Measurements from ENCODE around the gene NTF3.

Gene NTF3

GRCh38 chr12:5487948-5488625 is 56.2 kb downstream of the NTF3 start:
- DNase-seq (ENCODE audit: low read depth in 1 of 2, low spot score in 1 of 2) = no peak
- in situ Hi-C loops (cut with HindIII; ENCODE audit: low pct_unique_long_range_greater_than_20kb, low sequenced_read_pairs) = no loop called here
- TF ChIP-seq JUND (IDR thresholded peaks at IDR 0.05; ENCODE audit: low read depth) = no peak

GRCh38 chr12:5488626-5488955 is 56.7 kb downstream of the NTF3 start:
- DNase-seq (ENCODE audit: low read depth in 1 of 2, low spot score in 1 of 2) = no peak
- in situ Hi-C loops (cut with HindIII; ENCODE audit: low pct_unique_long_range_greater_than_20kb, low sequenced_read_pairs) = no loop called here
- no peak for TF ChIP-seq JUND (IDR thresholded peaks at IDR 0.05; ENCODE audit: low read depth)

- in situ Hi-C loops (cut with HindIII; ENCODE audit: low pct_unique_long_range_greater_than_20kb, low sequenced_read_pairs) = no loop called here
Measured at GRCh38 chr12:5489017-5489416, 57.1 kb downstream of the NTF3 start.

GRCh38 chr12:5489760-5490406 is 58.0 kb downstream of the NTF3 start:
- no peak for DNase-seq (ENCODE audit: low read depth in 1 of 2, low spot score in 1 of 2)
- TF ChIP-seq JUND (IDR thresholded peaks at IDR 0.05; ENCODE audit: low read depth) = no peak
- in situ Hi-C loops (cut with HindIII; ENCODE audit: low pct_unique_long_range_greater_than_20kb, low sequenced_read_pairs) = no loop called here

More at GRCh38 chr12:5489017-5489416, 57.1 kb downstream of the NTF3 start:
- DNase-seq (ENCODE audit: low read depth in 1 of 2, low spot score in 1 of 2) = no peak
- no peak for TF ChIP-seq JUND (IDR thresholded peaks at IDR 0.05; ENCODE audit: low read depth)

GRCh38 chr12:5492562-5492961 is 60.7 kb downstream of the NTF3 start:
- in situ Hi-C loops (cut with HindIII; ENCODE audit: low pct_unique_long_range_greater_than_20kb, low sequenced_read_pairs) = no loop called here
- DNase-seq (ENCODE audit: low read depth in 1 of 2, low spot score in 1 of 2) = no peak
- no peak for TF ChIP-seq JUND (IDR thresholded peaks at IDR 0.05; ENCODE audit: low read depth)

- in situ Hi-C loops (cut with HindIII; ENCODE audit: low pct_unique_long_range_greater_than_20kb, low sequenced_read_pairs) = no loop called here
- DNase-seq (ENCODE audit: low read depth in 1 of 2, low spot score in 1 of 2) = peak in 1 of 2 experiments; percentile 1
- no peak for TF ChIP-seq JUND (IDR thresholded peaks at IDR 0.05; ENCODE audit: low read depth)
Measured at GRCh38 chr12:5493018-5493417, 61.1 kb downstream of the NTF3 start.

- in situ Hi-C loops (cut with HindIII; ENCODE audit: low pct_unique_long_range_greater_than_20kb, low sequenced_read_pairs) = no loop called here
- no peak for TF ChIP-seq JUND (IDR thresholded peaks at IDR 0.05; ENCODE audit: low read depth)
- no peak for DNase-seq (ENCODE audit: low read depth in 1 of 2, low spot score in 1 of 2)
Measured at GRCh38 chr12:5494343-5494742, 62.4 kb downstream of the NTF3 start.

GRCh38 chr12:5497329-5498053 is 65.6 kb downstream of the NTF3 start:
- no peak for DNase-seq (ENCODE audit: low read depth in 1 of 2, low spot score in 1 of 2)
- no peak for TF ChIP-seq JUND (IDR thresholded peaks at IDR 0.05; ENCODE audit: low read depth)
- in situ Hi-C loops (cut with HindIII; ENCODE audit: low pct_unique_long_range_greater_than_20kb, low sequenced_read_pairs) = no loop called here

GRCh38 chr12:5498076-5498475 is 66.2 kb downstream of the NTF3 start:
- in situ Hi-C loops (cut with HindIII; ENCODE audit: low pct_unique_long_range_greater_than_20kb, low sequenced_read_pairs) = no loop called here
- no peak for DNase-seq (ENCODE audit: low read depth in 1 of 2, low spot score in 1 of 2)
- TF ChIP-seq JUND (IDR thresholded peaks at IDR 0.05; ENCODE audit: low read depth) = no peak

GRCh38 chr12:5498806-5499205 is 66.9 kb downstream of the NTF3 start:
- in situ Hi-C loops (cut with HindIII; ENCODE audit: low pct_unique_long_range_greater_than_20kb, low sequenced_read_pairs) = no loop called here
- DNase-seq (ENCODE audit: low read depth in 1 of 2, low spot score in 1 of 2) = no peak
- TF ChIP-seq JUND (IDR thresholded peaks at IDR 0.05; ENCODE audit: low read depth) = no peak

GRCh38 chr12:5499566-5500330 is 67.8 kb downstream of the NTF3 start:
- in situ Hi-C loops (cut with HindIII; ENCODE audit: low pct_unique_long_range_greater_than_20kb, low sequenced_read_pairs) = no loop called here

GRCh38 chr12:5500331-5500659 is 68.4 kb downstream of the NTF3 start:
- in situ Hi-C loops (cut with HindIII; ENCODE audit: low pct_unique_long_range_greater_than_20kb, low sequenced_read_pairs) = no loop called here
- no peak for TF ChIP-seq JUND (IDR thresholded peaks at IDR 0.05; ENCODE audit: low read depth)
- DNase-seq (ENCODE audit: low read depth in 1 of 2, low spot score in 1 of 2) = no peak

More at GRCh38 chr12:5499566-5500330, 67.8 kb downstream of the NTF3 start:
- no peak for TF ChIP-seq JUND (IDR thresholded peaks at IDR 0.05; ENCODE audit: low read depth)
- DNase-seq (ENCODE audit: low read depth in 1 of 2, low spot score in 1 of 2) = no peak

- DNase-seq (ENCODE audit: low read depth in 1 of 2, low spot score in 1 of 2) = no peak
- no peak for TF ChIP-seq JUND (IDR thresholded peaks at IDR 0.05; ENCODE audit: low read depth)
- in situ Hi-C loops (cut with HindIII; ENCODE audit: low pct_unique_long_range_greater_than_20kb, low sequenced_read_pairs) = no loop called here
Measured at GRCh38 chr12:5503774-5504173, 71.9 kb downstream of the NTF3 start.

Data from T47D (cell line).